CD4-positive, alpha-beta T cell treated with Interleukin-6 for 4 hours (primary cell): ENCODE results near the gene SRI.
A peak's percentile ranks its signal among the peaks of the same experiment; 100 is the strongest.
"Not testable (repeated sequence)": the region's sequence is repeated elsewhere in the genome, so short reads cannot be mapped to it uniquely, and the experiment has no call there.

Experiments used
- DNase-seq: peaks from one replicate; pipeline ENCODE4 v3.0.0-alpha.2; 2020; ENCODE audit warnings: mixed read lengths

Gene SRI, protein sequence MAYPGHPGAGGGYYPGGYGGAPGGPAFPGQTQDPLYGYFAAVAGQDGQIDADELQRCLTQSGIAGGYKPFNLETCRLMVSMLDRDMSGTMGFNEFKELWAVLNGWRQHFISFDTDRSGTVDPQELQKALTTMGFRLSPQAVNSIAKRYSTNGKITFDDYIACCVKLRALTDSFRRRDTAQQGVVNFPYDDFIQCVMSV

DNA sequence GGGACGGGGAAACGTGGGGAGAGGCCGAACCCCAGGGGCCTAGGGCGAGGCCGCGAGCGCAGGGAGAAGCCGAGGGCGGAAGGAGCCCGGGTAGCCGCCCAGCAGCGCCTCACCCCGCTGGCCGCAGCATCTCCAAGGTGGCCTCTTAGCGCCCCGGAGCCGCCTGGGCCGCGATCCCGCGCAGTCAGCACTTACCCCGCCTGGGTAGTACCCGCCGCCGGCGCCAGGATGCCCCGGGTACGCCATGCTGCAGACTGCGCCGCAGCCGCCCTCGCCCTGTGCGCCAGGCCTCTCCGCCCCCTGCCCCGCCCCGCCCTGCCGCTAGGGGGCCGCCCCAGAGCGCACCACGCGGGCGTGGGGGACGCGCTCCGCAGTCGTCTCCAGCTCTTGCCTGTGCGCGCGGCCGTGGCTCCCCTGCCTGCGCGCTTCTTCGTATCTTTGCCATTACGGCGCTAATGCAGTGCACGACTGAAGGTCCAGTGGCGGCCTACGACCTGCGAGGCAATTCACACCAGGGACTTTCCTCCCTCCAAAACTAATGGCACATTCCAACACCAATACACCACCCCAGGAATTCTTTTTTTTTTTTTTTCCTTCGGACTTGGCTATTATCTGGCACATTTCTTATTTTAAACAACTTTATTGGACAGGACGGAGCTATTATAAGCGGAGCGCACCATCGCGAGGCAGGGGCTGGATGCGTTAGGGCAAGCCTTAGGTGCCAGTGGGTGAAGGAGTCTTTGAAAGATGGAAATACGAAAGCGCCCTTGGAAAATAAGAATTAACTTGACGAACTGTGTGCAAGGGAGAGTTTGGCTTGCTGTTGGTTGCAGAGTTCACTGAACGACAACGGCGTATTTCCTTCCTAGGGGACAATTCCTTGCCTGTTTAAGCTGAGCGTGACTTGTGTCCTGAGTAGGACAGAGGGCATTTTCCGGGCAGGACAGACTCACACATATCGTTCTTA, at the start of gene SRI:
TSS of gene SRI (minus strand) at position 258 of the 967 bp plus-strand sequence. CDS start at position 246, 12 bp downstream.
- peak; percentile 91 for DNase-seq

DNA sequence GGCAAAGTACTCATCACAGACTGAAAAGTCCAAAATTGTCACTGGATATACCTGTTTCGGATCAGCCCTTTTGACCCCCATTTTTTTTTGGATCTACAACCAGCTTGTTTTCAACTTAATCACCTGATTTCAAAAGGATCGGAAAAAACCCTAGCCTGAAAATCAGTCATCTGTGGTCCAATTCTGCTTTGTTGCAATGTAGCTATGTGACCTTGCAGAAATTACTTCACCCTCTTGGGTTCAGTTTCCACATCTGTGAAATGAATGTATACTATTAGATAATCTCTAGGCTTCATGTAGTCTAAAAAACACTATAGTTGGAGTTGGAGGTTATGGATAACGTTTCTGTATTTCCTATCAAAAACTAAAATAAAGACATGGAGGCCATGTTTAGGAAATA, 49.7 kb upstream of the SRI start:
- no peak for DNase-seq

DNA sequence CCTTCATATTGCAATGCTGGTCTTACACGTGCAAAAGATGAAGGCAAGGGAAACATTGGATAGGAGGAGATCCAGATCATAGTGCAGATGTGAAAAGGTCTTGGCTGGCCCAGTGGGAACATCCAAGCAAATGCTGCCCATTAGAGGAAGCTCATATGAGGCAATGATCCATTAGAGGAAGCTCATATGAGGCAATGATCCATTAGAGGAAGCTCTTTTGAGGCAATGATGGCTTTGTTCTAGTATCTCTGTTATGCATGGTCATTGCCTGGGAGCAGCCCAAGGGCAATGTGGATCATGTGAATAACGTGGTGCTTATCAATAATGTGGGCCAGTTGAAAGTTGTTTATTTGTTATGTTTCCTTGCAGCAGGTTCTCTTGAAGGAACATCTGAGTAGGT, 49.0 kb upstream of the SRI start:
- DNase-seq = no peak

DNA sequence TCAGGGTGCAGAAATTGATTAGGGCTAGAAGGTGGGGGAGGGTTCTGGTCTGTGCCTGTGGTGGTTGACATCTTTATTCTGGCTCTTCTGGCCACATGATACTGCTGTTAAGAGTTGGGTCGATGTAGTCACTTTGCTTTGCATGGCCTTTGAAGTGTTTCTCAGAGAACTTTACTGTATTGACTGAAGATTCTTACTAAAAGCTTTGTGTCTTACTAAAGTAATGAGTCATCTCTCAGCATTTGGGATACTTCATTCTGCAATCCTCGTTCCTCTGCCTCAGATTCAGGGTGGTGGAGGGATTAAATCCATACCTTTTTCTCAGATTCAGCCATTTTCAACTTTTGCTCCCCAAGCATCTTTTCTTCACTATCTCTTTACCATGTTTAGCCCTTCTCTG, 48.2 kb upstream of the SRI start:
- DNase-seq = no peak

DNA sequence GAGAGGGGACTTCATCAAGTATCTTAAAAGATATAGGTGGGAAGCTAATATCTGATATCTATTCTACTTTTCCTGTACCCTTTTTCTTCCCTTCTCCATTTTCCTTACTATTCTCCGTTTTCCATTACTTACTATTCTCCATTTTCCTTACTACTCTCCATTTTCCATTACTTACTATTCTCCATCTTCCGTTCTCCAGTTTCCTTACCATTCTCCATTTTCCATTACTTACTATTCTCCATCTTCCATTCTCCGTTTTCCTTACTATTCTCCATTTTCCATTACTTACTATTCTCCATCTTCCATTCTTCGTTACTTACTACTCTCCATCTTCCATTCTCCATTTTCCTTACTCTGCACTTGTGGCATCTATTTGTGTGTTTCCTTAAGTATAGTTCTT, 47.6 kb upstream of the SRI start:
- DNase-seq = no peak

DNA sequence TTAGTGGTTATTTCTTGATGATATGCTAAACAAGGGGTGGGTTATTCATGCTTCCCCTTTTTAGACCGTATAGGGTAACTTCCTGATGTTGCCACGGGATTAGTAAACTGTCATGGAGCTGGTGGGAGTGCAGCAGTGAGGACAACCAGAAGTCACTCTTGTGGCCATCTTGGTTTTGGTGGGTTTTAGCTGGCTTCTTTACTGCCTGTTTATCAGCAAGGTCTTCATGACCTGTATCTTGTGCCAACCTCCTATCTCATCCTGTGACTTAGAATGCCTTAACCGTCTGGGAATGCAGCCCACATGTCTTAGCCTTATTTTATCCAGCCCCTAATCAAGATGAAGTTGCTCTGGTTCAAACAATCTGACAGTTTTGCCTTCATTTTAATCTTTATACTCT, 45.1 kb upstream of the SRI start:
- not testable (repeated sequence) for DNase-seq

DNA sequence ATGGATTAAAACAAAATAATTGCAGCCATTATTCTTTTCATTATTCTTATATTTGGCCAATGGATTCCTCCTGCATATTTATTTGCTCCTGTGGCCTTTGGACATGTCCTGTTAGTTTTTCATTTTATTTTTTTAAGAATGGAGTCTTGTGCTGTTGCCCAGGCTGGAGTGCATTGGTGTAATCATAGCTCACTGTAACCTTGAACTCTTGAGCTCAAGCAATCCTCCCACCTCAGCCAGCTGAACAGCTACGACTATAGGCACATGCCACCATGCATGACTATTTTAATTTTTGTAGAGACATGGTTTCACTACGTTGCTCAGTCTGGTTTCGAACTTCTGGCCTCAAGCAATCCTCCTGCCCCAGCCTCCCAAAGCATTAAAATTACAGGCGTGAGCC, 42.7 kb upstream of the SRI start:
- no peak for DNase-seq

DNA sequence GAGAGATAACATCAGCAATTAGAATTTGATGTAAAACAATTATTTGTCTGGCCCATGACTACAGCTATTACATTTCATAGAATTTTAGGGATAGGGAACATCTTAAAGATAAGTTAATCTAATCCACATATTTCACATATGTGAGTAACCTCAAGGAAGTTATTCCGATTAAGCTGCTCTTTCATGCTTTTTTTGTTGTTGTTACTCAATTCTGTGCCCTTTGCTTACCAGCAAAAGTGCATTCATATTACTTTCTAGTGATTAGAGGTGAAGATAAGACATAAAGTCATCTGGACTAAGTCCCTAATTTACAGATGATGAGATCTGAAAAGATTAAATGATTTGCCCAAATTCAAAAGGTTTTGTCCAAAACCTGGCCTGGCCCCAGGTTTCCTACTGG, 40.9 kb upstream of the SRI start:
- no peak for DNase-seq

DNA sequence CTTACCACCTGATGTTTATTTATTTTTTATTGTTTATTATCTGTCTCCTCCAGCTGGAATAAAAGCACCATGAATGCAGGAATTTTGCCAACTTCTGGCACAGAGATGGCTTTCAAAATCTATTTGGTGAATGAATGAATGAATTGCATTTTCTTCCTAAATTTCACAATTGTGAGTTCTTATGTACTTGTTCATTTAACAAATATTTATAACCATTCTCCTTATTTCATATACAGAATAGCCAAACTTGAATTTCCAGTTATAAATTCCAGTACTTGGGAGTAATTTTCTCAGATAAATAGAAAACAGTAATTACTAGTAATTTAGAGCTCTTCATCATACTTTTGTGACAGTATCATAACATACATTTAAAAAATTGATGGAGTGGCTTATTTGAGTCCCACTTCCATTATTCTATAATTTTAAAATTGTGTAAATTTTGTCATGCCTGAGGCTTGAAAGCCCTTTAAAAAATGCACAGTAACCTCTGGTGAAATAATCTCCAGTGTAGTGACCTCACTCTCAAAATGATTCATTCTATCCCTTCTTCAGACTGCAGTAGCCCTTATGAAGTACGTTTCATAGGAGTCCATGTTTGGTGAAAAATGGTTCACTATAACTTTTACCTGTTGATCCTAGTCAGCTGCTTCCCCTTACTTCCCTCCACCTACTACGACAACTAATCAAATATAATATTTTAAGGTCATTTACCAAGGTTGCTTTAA, 40.0 kb upstream of the SRI start:
- DNase-seq = no peak

DNA sequence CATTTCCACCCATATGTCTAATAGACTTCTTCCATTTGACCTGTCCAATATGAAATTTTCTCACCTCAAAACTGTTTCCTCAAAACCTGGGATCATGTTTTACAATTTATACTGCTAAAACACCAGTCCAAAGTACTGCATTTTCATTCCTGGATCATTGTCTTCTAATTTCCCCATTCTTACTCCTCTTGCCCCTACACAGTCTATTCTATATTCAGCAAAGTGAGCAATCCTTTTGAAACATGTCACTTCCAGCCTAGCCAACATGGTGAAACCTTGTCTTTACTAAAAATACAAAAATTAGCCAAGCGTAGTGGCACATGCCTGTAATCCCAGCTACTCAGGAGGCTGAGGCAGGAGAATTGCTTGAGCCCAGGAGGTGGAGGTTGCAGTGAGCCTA, 38.5 kb upstream of the SRI start:
- not testable (repeated sequence) for DNase-seq

DNA sequence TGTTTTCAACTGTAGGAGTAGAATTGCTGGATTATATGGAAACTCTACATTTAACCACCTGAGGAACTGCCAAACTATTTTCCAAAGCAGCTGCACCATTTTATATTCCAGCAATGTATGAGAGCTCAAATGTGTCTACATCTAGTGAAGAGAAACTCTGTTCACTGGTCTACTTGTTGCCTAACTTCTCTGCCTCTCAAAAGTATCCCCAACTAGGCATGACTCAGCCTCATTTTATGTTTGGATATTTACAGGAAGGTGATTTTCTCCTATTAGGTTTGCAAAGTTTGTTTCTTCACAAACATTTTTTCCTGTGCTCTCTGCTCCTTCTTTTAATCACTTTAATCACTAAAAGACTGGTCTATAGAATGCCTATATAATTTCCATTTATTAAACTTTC, 37.1 kb upstream of the SRI start:
- no peak for DNase-seq

DNA sequence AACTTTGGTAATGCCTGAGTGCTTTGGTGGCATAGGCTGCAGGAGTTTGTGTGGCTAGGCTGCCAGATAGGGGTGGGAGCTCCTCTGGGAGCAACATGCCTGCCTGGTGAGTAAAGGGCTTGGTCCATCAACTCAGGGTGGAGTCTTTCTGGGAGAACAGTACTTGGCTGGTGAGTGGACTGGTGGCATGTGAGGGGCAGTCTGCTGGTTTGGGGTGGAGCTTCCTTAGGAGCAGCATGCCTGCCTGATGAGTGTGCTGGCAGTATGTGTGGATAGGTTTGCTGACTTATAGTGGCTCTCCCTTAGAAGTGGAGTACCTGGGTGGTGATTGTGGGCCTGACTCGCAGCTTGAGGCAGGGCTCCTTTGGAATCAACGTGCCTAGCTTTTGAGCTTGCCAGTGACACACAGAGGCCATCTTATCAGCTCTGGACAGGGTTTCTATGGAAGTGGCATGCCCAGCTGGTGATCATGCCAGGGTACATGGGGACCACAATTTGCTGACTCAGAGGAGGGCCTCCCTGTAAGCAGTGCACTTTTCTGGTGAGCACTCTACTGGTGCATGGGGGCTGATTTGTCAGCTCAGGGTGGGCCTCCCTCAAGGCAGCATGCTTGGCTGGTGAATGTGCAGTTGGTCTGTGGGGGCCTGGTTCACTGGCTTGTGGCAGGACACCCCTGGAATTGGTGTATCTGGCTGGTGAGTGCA, 35.0 kb upstream of the SRI start:
- DNase-seq = no peak

DNA sequence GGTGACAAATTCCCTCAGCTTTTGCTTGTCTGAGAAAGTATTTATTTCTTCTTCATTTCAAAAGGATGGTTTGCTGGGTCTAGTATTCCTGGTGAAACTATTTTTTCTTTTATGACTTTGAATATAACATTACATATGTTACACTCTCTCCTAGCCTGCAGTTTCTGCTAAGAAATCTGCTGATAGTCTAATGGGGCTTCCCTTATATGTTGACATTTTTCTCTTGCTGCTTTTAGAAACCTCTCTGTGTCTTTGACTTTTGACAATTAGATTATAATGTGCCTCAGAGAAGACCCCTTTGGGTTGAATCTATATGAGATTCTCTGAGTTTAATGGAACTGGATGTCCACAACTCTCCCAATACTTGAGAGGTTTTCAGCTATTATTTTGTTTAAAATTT, 33.8 kb upstream of the SRI start:
- no peak for DNase-seq

DNA sequence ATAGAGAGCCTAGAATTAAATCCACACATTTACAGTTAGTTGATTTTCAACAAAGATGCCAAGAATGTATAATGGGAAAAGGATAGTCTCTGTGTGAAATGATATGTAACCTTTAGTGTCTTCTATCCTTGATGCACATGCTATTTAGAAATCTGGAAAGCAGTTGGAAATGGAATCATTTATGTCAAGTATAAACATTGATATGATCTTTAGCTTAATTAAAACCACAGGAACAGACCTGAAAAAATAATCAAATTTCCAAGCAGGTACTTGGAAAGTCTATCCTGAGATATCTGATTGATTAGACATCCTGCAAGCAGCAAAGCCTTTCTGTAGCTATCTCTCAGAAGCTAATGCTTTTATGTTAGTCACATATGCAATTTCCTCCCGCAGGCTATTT, 24.4 kb upstream of the SRI start:
- DNase-seq = no peak

DNA sequence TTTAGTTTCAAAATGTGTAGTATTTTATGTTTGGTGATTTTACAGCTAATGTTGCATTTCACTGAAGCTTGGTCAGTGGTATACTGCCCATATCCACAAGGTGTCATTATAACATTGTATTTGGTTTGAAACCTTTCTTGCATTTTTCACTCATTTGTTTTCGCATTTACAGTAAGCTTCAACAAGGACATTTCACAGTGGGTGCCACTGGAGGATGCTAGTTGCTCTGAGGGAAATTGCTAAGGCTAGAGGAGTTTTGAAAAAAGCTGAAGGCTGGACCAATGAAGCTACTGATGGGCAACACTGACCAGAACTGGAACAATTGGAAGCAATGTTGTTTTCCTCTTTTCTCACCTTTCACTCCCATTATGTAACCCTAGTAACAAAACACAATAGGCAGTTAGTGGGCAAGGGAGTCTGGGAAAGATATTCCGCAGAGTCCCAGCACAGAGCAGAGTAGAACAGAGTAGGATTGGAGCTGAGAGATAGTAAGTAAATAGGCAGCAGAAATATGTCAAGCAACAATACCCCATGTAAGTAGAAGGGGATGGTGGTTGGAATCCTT, 23.6 kb upstream of the SRI start:
- DNase-seq = no peak

DNA sequence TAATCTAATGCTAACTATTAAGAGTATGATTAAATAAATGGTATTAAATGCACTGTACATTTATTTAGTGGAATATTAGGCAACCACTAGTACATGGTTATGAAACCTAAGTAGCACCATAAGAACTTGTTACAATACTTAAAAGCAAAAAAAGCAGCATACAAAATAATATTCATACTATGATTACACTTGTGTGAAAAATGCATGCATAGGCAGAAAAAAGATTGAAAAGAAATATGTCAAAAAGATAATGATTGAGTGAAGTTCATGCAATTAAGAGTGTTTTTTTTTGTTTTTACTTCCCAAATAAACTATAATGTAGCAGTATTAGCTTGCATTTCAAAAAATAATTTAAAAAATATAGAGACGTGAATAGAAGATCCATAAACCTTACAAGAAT, 20.0 kb upstream of the SRI start:
- no peak for DNase-seq

DNA sequence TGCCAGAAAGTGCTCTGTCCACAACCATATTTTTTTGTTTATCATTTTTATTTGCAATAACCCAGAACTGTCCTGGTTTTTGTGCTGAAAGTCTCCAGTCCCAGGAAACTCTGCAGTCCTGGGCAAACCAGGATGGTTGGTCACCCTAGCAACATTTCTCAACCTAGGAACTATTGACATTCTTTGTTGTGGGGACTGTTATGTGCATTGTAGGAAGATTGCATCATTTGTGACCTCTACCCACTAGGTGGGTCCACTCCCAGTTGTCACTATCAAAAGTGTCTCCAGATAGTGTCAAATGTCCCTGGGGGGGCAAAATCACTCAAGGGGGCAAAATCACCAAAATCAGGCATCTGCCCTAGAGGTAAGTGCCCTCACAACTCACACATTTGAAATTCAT, 14.0 kb upstream of the SRI start:
- no peak for DNase-seq

DNA sequence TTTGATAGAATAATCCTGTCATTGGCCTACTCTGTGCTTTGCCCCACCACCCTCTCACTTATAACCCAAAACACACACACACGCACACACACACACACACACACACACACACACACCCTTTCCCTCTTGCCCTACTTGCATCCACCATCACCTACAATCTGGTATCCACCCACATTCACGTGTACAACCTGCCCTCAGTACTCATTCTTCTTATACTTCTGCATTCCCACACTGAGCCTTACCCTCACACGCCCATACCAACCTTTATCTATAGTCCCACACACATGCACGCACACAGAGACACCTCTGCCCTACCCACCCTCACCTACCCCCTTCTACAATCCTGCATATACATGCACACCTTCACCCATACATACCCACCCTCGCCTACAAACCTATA, 10.8 kb upstream of the SRI start:
- no peak for DNase-seq

DNA sequence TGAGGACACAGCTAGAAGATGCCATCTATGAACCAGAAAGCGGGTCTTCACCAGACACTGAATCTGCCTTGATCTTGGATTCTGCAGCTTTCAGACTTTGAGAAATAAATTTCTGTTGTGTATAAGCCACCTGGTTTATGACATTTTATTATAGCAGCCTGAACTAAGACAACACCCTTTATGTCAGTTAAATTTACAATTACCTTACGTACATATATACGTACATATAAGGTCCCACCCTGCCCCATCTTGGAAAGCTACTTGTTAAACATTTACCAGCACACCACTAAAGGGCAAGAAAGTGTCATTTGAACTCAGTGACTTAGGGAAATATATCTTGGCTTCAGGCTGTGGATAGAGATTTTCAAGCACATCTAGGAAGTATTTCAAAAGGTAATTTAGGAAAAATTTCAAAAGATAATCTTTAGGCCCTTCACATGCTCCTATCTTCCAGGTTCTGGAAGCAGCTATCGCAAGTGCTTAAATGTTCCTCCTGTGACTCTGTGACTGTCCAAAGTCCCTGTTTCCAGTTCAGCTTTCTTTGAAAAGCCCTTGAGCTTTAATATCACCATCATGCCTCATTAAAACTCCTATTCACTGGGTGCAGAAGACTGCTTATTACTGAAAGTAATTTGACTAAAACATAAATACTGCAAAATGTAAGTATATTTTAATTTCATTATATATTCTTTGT, 9.6 kb upstream of the SRI start:
- no peak for DNase-seq

DNA sequence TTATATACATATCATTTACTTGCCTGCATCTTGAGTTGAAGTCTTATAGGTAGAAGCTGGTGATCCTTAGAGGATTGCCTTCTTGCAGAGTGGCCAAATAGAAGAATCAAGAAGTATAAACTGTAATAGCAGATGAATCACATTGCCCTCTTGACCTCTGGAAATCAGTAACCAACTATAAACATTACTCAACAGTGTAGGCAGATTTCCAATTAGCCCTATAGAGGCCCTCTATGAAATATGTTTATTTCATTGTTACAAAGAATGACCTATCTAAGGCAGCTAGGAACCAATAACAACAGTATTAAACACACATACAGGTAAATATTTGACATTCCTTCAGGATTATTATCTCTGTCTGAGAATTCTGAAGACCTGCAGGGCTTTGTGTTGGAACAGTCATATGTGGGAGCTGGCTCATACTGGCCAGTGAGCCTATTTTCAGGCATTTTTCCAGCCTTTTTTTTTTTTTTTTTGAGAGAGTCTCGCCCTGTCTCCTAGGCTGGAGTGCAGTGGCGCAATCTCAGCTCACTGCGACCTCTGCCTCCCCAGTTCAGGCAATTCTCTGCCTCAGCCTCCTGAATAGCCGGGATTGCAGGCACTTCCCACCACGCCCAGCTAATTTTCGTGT, 7.2 kb upstream of the SRI start:
- DNase-seq = no peak

DNA sequence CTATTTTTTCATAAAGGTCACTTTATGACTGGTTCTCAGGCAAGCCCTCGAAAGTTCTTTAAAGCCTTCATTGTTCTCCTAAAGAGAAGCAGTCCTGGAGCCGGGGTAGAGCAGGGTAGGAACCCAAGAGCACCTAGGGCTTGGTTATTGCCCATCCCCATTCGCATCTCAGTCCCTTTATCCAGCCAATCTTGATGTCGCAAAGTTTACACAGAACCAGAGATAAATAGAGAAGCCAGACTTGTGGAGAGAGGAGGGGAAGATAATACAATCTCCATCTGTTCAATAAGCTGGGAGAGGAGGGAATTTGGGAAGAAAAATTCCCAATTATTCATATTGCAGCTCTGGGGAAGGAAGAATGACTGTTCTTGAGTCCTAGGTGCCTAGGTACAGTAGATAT, 6.4 kb upstream of the SRI start:
- no peak for DNase-seq
